HEK293 (cell line): Measurements from ENCODE around the gene MRPL34.

Experiments
- BCL11A ChIP-seq: fragments of 450-650 bp; formaldehyde crosslinking; IDR thresholded peaks from 2 replicates; pipeline ENCODE4 v1.5.1; 2016; ENCODE audit warnings: low read depth, missing biosample characterization, missing genetic modification characterization
- FEZF1 ChIP-seq: fragments of 450-650 bp; formaldehyde crosslinking; IDR thresholded peaks from 2 replicates; pipeline ENCODE4 v1.5.1; 2016; ENCODE audit warnings: missing biosample characterization, missing genetic modification characterization
- GLIS1 ChIP-seq: fragments of 450-650 bp; formaldehyde crosslinking; IDR thresholded peaks from 2 replicates; pipeline ENCODE4 v1.5.1; 2016; ENCODE audit warnings: missing biosample characterization, missing genetic modification characterization
- KLF9 ChIP-seq: fragments of 450-650 bp; formaldehyde crosslinking; IDR thresholded peaks from 2 replicates; pipeline ENCODE4 v1.5.1; 2016; ENCODE audit warnings: missing biosample characterization, missing genetic modification characterization, low read depth
- SCRT1 ChIP-seq: fragments of 450-650 bp; formaldehyde crosslinking; IDR thresholded peaks from 2 replicates; pipeline ENCODE4 v1.5.1; 2016; ENCODE audit warnings: missing biosample characterization, missing genetic modification characterization, borderline replicate concordance
- SCRT2 ChIP-seq: fragments of 450-650 bp; formaldehyde crosslinking; IDR thresholded peaks from 2 replicates; pipeline ENCODE4 v1.5.1; 2016; ENCODE audit warnings: missing biosample characterization, missing genetic modification characterization
- SP3 ChIP-seq: fragments of 450-650 bp; formaldehyde crosslinking; IDR thresholded peaks from 2 replicates; pipeline ENCODE4 v1.5.1; 2016; ENCODE audit warnings: missing biosample characterization, missing genetic modification characterization
- WT1 ChIP-seq: fragments of 450-650 bp; formaldehyde crosslinking; IDR thresholded peaks from 2 replicates; pipeline ENCODE4 v1.5.1; 2016; ENCODE audit warnings: missing biosample characterization, missing genetic modification characterization
- ZBTB48 ChIP-seq: fragments of 450-650 bp; formaldehyde crosslinking; IDR thresholded peaks from 2 replicates; pipeline ENCODE4 v1.5.1; 2016; ENCODE audit warnings: missing biosample characterization, missing genetic modification characterization
- ZFHX2 ChIP-seq: fragments of 450-650 bp; formaldehyde crosslinking; conservative IDR thresholded peaks from 2 replicates; pipeline ENCODE4 v1.5.1; 2016; ENCODE audit warnings: missing biosample characterization, missing genetic modification characterization
- ZNF214 ChIP-seq: fragments of 450-650 bp; formaldehyde crosslinking; IDR thresholded peaks from 2 replicates; pipeline ENCODE4 v1.5.1; 2017; ENCODE audit warnings: missing biosample characterization, mild to moderate bottlenecking, missing genetic modification characterization, borderline replicate concordance
- ZNF248 ChIP-seq: fragments of 450-650 bp; formaldehyde crosslinking; IDR thresholded peaks from 2 replicates; pipeline ENCODE4 v1.5.1; 2017; ENCODE audit warnings: missing biosample characterization, missing genetic modification characterization
- ZNF394 ChIP-seq: fragments of 450-650 bp; formaldehyde crosslinking; IDR thresholded peaks from 2 replicates; pipeline ENCODE4 v1.5.1; 2016; ENCODE audit warnings: missing biosample characterization, missing genetic modification characterization, mild to moderate bottlenecking, moderate library complexity, borderline replicate concordance
- ZNF426 ChIP-seq: fragments of 450-650 bp; formaldehyde crosslinking; IDR thresholded peaks from 2 replicates; pipeline ENCODE4 v1.5.1; 2017; ENCODE audit warnings: missing biosample characterization, missing genetic modification characterization, mild to moderate bottlenecking, inconsistent platforms, moderate library complexity
- ZNF473 ChIP-seq: fragments of 450-650 bp; formaldehyde crosslinking; IDR thresholded peaks from 2 replicates; pipeline ENCODE4 v1.5.1; 2017; ENCODE audit warnings: missing biosample characterization, missing genetic modification characterization
- ZNF510 ChIP-seq: fragments of 450-650 bp; formaldehyde crosslinking; IDR thresholded peaks from 2 replicates; pipeline ENCODE4 v1.5.1; 2018; ENCODE audit warnings: mild to moderate bottlenecking, missing genetic modification characterization, missing biosample characterization; ENCODE audit not compliant: insufficient replicate concordance
- ZNF548 ChIP-seq: fragments of 450-650 bp; formaldehyde crosslinking; IDR thresholded peaks from 2 replicates; pipeline ENCODE4 v1.5.1; 2016; ENCODE audit warnings: missing biosample characterization, missing genetic modification characterization
- ZNF560 ChIP-seq: fragments of 450-650 bp; formaldehyde crosslinking; IDR thresholded peaks from 2 replicates; pipeline ENCODE4 v1.5.1; 2017; ENCODE audit warnings: missing biosample characterization, missing genetic modification characterization, borderline replicate concordance
- ZNF623 ChIP-seq: fragments of 450-650 bp; formaldehyde crosslinking; IDR thresholded peaks from 2 replicates; pipeline ENCODE4 v1.5.1; 2016; ENCODE audit warnings: missing biosample characterization, missing genetic modification characterization
- ZNF654 ChIP-seq: fragments of 450-650 bp; formaldehyde crosslinking; IDR thresholded peaks from 2 replicates; pipeline ENCODE4 v1.5.1; 2016; ENCODE audit warnings: low read depth, missing biosample characterization, missing genetic modification characterization
- ZNF747 ChIP-seq: fragments of 450-650 bp; formaldehyde crosslinking; IDR thresholded peaks from 2 replicates; pipeline ENCODE4 v1.5.1; 2016; ENCODE audit warnings: missing biosample characterization, missing genetic modification characterization
- ZNF830 ChIP-seq: fragments of 450-650 bp; IDR thresholded peaks from 2 replicates; pipeline ENCODE4 v1.5.0; 2018; ENCODE audit warnings: missing biosample characterization, missing genetic modification characterization, low read depth, mild to moderate bottlenecking, moderate library complexity
- TF ChIP-seq, protein P1 (sequence below): fragments of 450-650 bp; formaldehyde crosslinking; IDR thresholded peaks from 2 replicates; pipeline ENCODE4 v1.5.1; 2016; ENCODE audit warnings: missing biosample characterization, missing genetic modification characterization, borderline replicate concordance
- TF ChIP-seq, protein P2 (sequence below): fragments of 450-650 bp; formaldehyde crosslinking; IDR thresholded peaks from 2 replicates; pipeline ENCODE4 v1.5.1; 2017; ENCODE audit warnings: missing biosample characterization, missing genetic modification characterization
- TF ChIP-seq, protein P3 (sequence below): fragments of 450-650 bp; formaldehyde crosslinking; IDR thresholded peaks from 2 replicates; pipeline ENCODE4 v1.5.1; 2017; ENCODE audit warnings: missing biosample characterization, mild to moderate bottlenecking, missing genetic modification characterization, moderate library complexity
- TF ChIP-seq, protein P4 (sequence below): fragments of 450-650 bp; formaldehyde crosslinking; IDR thresholded peaks from 2 replicates; pipeline ENCODE4 v1.5.1; 2016; ENCODE audit warnings: missing biosample characterization, missing genetic modification characterization

Gene MRPL34

DNA sequence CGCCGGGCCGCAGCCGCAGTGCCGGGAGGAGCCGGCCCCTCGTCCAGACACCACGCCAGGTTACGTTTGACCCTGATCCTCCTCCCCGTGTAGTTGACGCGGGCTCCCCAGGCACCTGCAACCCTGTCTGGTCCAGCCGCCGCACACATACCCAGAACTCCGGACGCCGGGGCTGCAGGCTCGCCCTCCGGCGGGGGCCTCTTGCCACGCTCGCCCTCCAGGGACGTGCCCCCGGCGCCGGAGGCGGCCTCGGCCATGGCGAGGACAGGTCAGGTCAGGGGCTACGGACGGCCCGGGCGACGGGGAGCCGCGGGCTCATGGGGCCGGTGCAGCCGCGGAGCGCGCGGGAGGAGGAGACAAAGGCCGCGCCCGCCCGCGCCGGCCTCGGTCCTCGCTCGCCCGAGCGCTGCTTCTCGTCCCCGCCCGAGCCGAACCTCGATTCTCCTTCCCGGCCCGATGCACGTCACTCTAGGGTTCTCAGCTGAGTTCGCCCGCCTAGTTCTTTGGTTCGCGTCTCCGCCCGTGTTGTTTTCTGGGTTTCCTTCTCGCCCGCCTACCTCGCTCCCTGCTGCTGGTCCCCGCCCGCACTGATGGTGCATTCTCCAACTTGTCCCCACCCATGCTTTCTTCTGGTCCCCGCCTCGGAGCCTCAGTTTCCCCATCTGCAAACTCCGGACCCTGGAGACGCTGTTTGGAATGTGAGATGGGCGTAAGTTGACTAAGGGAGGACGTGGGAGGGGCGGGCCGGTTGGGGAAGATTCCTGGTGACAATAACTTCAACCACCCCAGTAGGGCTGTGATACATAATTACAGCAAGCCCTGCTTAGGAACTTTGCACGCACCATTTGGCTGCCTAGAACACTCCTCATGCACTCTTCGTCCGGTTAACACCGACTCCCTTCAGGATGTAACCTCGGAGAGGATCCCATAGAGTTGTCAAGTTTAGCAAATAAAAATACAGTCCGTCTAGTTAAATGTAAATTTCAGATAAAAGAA lies 29.0 kb downstream of the MRPL34 start, which contains the start of gene ANO8 (continued):
- TF ChIP-seq GLIS1, result peak; percentile 75
- TF ChIP-seq SCRT1 (tag by site-specific recombination), result 0 out of 2 replicates have a peak, but pooled peaks have one; percentile 35
- TF ChIP-seq SP3, result peak; percentile 92
- peak; percentile 45 for TF ChIP-seq FEZF1 (tag by site-specific recombination)
- peak; percentile 99 for TF ChIP-seq ZBTB48 (tag by site-specific recombination)
- peak; percentile 92 for TF ChIP-seq ZFHX2 (tag by site-specific recombination)
- no peak for TF ChIP-seq ZNF214 (tag by site-specific recombination)
- TF ChIP-seq ZNF394, result peak; percentile 88; the same call in 1 of the 2 replicates
- no peak for TF ChIP-seq ZNF654 (tag by site-specific recombination)
- TF ChIP-seq, protein P1, sequence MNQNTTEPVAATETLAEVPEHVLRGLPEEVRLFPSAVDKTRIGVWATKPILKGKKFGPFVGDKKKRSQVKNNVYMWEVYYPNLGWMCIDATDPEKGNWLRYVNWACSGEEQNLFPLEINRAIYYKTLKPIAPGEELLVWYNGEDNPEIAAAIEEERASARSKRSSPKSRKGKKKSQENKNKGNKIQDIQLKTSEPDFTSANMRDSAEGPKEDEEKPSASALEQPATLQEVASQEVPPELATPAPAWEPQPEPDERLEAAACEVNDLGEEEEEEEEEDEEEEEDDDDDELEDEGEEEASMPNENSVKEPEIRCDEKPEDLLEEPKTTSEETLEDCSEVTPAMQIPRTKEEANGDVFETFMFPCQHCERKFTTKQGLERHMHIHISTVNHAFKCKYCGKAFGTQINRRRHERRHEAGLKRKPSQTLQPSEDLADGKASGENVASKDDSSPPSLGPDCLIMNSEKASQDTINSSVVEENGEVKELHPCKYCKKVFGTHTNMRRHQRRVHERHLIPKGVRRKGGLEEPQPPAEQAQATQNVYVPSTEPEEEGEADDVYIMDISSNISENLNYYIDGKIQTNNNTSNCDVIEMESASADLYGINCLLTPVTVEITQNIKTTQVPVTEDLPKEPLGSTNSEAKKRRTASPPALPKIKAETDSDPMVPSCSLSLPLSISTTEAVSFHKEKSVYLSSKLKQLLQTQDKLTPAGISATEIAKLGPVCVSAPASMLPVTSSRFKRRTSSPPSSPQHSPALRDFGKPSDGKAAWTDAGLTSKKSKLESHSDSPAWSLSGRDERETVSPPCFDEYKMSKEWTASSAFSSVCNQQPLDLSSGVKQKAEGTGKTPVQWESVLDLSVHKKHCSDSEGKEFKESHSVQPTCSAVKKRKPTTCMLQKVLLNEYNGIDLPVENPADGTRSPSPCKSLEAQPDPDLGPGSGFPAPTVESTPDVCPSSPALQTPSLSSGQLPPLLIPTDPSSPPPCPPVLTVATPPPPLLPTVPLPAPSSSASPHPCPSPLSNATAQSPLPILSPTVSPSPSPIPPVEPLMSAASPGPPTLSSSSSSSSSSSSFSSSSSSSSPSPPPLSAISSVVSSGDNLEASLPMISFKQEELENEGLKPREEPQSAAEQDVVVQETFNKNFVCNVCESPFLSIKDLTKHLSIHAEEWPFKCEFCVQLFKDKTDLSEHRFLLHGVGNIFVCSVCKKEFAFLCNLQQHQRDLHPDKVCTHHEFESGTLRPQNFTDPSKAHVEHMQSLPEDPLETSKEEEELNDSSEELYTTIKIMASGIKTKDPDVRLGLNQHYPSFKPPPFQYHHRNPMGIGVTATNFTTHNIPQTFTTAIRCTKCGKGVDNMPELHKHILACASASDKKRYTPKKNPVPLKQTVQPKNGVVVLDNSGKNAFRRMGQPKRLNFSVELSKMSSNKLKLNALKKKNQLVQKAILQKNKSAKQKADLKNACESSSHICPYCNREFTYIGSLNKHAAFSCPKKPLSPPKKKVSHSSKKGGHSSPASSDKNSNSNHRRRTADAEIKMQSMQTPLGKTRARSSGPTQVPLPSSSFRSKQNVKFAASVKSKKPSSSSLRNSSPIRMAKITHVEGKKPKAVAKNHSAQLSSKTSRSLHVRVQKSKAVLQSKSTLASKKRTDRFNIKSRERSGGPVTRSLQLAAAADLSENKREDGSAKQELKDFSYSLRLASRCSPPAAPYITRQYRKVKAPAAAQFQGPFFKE (tag by site-specific recombination), result no peak; the same call in 1 of the 2 replicates
- no peak for TF ChIP-seq ZNF830 (tag by site-specific recombination)
- peak; percentile 99 for TF ChIP-seq ZNF473 (tag by site-specific recombination)
- peak; percentile 85 for TF ChIP-seq KLF9
- TF ChIP-seq ZNF248 (tag by site-specific recombination), result no peak
- no peak for TF ChIP-seq ZNF747 (tag by site-specific recombination)
- TF ChIP-seq, protein P2, sequence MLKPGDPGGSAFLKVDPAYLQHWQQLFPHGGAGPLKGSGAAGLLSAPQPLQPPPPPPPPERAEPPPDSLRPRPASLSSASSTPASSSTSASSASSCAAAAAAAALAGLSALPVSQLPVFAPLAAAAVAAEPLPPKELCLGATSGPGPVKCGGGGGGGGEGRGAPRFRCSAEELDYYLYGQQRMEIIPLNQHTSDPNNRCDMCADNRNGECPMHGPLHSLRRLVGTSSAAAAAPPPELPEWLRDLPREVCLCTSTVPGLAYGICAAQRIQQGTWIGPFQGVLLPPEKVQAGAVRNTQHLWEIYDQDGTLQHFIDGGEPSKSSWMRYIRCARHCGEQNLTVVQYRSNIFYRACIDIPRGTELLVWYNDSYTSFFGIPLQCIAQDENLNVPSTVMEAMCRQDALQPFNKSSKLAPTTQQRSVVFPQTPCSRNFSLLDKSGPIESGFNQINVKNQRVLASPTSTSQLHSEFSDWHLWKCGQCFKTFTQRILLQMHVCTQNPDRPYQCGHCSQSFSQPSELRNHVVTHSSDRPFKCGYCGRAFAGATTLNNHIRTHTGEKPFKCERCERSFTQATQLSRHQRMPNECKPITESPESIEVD, result peak; percentile 49; the same call in 1 of the 2 replicates
- TF ChIP-seq BCL11A (tag by site-specific recombination), result peak; percentile 79; the same call in 1 of the 2 replicates
- peak; percentile 75; the same call in 1 of the 2 replicates for TF ChIP-seq WT1 (tag by site-specific recombination)
- TF ChIP-seq SCRT2 (tag by site-specific recombination), result no peak
- peak; percentile 62 for TF ChIP-seq ZNF623
- no peak for TF ChIP-seq ZNF548 (tag by site-specific recombination)
- no peak for TF ChIP-seq ZNF510 (tag by site-specific recombination)
- TF ChIP-seq ZNF426 (tag by site-specific recombination), result no peak
- TF ChIP-seq, protein P3, sequence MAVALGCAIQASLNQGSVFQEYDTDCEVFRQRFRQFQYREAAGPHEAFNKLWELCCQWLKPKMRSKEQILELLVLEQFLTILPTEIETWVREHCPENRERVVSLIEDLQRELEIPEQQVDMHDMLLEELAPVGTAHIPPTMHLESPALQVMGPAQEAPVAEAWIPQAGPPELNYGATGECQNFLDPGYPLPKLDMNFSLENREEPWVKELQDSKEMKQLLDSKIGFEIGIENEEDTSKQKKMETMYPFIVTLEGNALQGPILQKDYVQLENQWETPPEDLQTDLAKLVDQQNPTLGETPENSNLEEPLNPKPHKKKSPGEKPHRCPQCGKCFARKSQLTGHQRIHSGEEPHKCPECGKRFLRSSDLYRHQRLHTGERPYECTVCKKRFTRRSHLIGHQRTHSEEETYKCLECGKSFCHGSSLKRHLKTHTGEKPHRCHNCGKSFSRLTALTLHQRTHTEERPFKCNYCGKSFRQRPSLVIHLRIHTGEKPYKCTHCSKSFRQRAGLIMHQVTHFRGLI, result peak; percentile 58
- TF ChIP-seq, protein P4, sequence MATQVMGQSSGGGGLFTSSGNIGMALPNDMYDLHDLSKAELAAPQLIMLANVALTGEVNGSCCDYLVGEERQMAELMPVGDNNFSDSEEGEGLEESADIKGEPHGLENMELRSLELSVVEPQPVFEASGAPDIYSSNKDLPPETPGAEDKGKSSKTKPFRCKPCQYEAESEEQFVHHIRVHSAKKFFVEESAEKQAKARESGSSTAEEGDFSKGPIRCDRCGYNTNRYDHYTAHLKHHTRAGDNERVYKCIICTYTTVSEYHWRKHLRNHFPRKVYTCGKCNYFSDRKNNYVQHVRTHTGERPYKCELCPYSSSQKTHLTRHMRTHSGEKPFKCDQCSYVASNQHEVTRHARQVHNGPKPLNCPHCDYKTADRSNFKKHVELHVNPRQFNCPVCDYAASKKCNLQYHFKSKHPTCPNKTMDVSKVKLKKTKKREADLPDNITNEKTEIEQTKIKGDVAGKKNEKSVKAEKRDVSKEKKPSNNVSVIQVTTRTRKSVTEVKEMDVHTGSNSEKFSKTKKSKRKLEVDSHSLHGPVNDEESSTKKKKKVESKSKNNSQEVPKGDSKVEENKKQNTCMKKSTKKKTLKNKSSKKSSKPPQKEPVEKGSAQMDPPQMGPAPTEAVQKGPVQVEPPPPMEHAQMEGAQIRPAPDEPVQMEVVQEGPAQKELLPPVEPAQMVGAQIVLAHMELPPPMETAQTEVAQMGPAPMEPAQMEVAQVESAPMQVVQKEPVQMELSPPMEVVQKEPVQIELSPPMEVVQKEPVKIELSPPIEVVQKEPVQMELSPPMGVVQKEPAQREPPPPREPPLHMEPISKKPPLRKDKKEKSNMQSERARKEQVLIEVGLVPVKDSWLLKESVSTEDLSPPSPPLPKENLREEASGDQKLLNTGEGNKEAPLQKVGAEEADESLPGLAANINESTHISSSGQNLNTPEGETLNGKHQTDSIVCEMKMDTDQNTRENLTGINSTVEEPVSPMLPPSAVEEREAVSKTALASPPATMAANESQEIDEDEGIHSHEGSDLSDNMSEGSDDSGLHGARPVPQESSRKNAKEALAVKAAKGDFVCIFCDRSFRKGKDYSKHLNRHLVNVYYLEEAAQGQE, result peak; percentile 80
- TF ChIP-seq ZNF560, result no peak
